ENCODE data around the gene ATP23.
A peak's percentile ranks its signal among the peaks of the same experiment; 100 is the strongest.

The ATP23 gene

GRCh38 chr12:57983146-57983857 lies 41.9 kb downstream of the ATP23 start:
- peak; percentile 42 for DNase-seq (ENCODE audit: low read depth)
- peak; percentile 70 for TF ChIP-seq CTCF (conservative IDR thresholded peaks at IDR 0.05; ENCODE audit: low read depth, low read length)
- H3K4me3 ChIP-seq (ENCODE audit: low read length), result no peak overlapping the region

- TF ChIP-seq CTCF (conservative IDR thresholded peaks at IDR 0.05; ENCODE audit: low read depth, low read length), result no peak
- no peak overlapping the region for H3K4me3 ChIP-seq (ENCODE audit: low read length)
- DNase-seq (ENCODE audit: low read depth), result no peak
Measured at GRCh38 chr12:57983858-57984505, 42.6 kb downstream of the ATP23 start.

GRCh38 chr12:57984629-57985151 lies 43.3 kb downstream of the ATP23 start:
- DNase-seq (ENCODE audit: low read depth), result no peak
- TF ChIP-seq CTCF (conservative IDR thresholded peaks at IDR 0.05; ENCODE audit: low read depth, low read length), result no peak
- H3K4me3 ChIP-seq (ENCODE audit: low read length), result no peak overlapping the region

GRCh38 chr12:57985685-57986084 lies 44.3 kb downstream of the ATP23 start:
- TF ChIP-seq CTCF (conservative IDR thresholded peaks at IDR 0.05; ENCODE audit: low read depth, low read length), result no peak
- DNase-seq (ENCODE audit: low read depth), result no peak
- H3K4me3 ChIP-seq (ENCODE audit: low read length), result no peak overlapping the region

GRCh38 chr12:57989838-57990237 lies 48.5 kb downstream of the ATP23 start:
- no peak for DNase-seq (ENCODE audit: low read depth)
- H3K4me3 ChIP-seq (ENCODE audit: low read length), result no peak overlapping the region
- TF ChIP-seq CTCF (conservative IDR thresholded peaks at IDR 0.05; ENCODE audit: low read depth, low read length), result no peak

GRCh38 chr12:57990241-57990883 lies 49.0 kb downstream of the ATP23 start:
- no peak overlapping the region for H3K4me3 ChIP-seq (ENCODE audit: low read length)
- DNase-seq (ENCODE audit: low read depth), result no peak
- TF ChIP-seq CTCF (conservative IDR thresholded peaks at IDR 0.05; ENCODE audit: low read depth, low read length), result no peak

Data from retinal pigment epithelial cell (primary cell).